Astrocyte (in vitro differentiated cells and primary cell): ENCODE measurements around the gene UBE2G1.
"Not testable (repeated sequence)": the region's sequence is repeated elsewhere in the genome, so short reads cannot be mapped to it uniquely, and the experiment has no call there.

ENCODE experiments used
- CTCF ChIP-seq: IDR thresholded peaks from 2 replicates; pipeline ENCODE4 v1.5.1; 2011; ENCODE audit warnings: low read depth, mild to moderate bottlenecking, inconsistent platforms, low read length, moderate library complexity; ENCODE audit not compliant: insufficient read depth
- EZH2 ChIP-seq: IDR thresholded peaks from 2 replicates; pipeline ENCODE4 v1.6.1; 2012; ENCODE audit warnings: mild to moderate bottlenecking, low read length, inconsistent platforms; ENCODE audit not compliant: insufficient read depth

- TF ChIP-seq CTCF, EZH2: not testable (repeated sequence)
Observed at GRCh38 chr17:4255271-4255670, 111.2 kb downstream of the UBE2G1 start.
